ENCODE measurements around the gene RNF208. TPM values are rescaled to one million over a fixed set of nuclear protein-coding genes. Genes with fewer than 3 reads are reported as not detected.
"Not testable (repeated sequence)": the region's sequence is repeated elsewhere in the genome, so short reads cannot be mapped to it uniquely, and the experiment has no call there.

The RNF208 gene
- polyA plus RNA-seq, 1 donor (not counting 4 experiments of a cell fraction or from before 2014, with no cell fraction given): not detected

- Histone ChIP-seq H3K36me3 (ENCODE audit: control insufficient read depth in 2 of 2, extremely low read depth in 1 of 2, insufficient read depth in 2 of 2, low read length in 2 of 2) (peaks cover 11 to 20% of the 10 kb centered on the region in 2 experiments), H3K27ac (ENCODE audit: control insufficient read depth, insufficient read depth, low read length) (no peak overlapping the region), H3K79me2 (ENCODE audit: control insufficient read depth, insufficient read depth, low read length) (peaks cover 31% of the 10 kb centered on the region), H3K27me3 (ENCODE audit: control insufficient read depth, extremely low read depth, insufficient read depth, low read length) (no peaks in the 10 kb centered on the region), H2AFZ (ENCODE audit: control insufficient read depth, low read length) (no peak overlapping the region), H3K9ac (ENCODE audit: control insufficient read depth, extremely low read depth, insufficient read depth, low read length) (peak overlapping the region; percentile 39), H3K9me3 (ENCODE audit: control insufficient read depth, low read depth, low read length) (no peaks in the 10 kb centered on the region), H3K4me1 (ENCODE audit: control insufficient read depth, extremely low read depth, insufficient read depth, low read length) (peaks cover 30% of the 10 kb centered on the region), H3K9me1 (ENCODE audit: control insufficient read depth, extremely low read depth, insufficient read depth, low read length) (peaks cover 3% of the 10 kb centered on the region), H3K4me3 (ENCODE audit: control insufficient read depth in 2 of 3, extremely low read depth in 1 of 3, insufficient read depth in 2 of 3, low read depth in 1 of 3, low read length in 3 of 3) (peak overlapping the region in 2 of 3 experiments; percentile 18 to 26), H3K4me2 (ENCODE audit: control insufficient read depth, extremely low read depth, insufficient read depth, low read depth, low read length) (peak overlapping the region; percentile 84), H4K20me1 (ENCODE audit: control insufficient read depth, extremely low read depth, insufficient read depth, low read length) (peaks cover 28% of the 10 kb centered on the region)
- dilution Hi-C loops (cut with MboI; ENCODE audit: extremely low pct_ligation_motif_present, low sequenced_read_pairs): no loop called here
- no peak for TF ChIP-seq EZH2 (IDR thresholded peaks at IDR 0.05; ENCODE audit: low read length)
- TF ChIP-seq, protein P1, sequence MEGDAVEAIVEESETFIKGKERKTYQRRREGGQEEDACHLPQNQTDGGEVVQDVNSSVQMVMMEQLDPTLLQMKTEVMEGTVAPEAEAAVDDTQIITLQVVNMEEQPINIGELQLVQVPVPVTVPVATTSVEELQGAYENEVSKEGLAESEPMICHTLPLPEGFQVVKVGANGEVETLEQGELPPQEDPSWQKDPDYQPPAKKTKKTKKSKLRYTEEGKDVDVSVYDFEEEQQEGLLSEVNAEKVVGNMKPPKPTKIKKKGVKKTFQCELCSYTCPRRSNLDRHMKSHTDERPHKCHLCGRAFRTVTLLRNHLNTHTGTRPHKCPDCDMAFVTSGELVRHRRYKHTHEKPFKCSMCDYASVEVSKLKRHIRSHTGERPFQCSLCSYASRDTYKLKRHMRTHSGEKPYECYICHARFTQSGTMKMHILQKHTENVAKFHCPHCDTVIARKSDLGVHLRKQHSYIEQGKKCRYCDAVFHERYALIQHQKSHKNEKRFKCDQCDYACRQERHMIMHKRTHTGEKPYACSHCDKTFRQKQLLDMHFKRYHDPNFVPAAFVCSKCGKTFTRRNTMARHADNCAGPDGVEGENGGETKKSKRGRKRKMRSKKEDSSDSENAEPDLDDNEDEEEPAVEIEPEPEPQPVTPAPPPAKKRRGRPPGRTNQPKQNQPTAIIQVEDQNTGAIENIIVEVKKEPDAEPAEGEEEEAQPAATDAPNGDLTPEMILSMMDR (optimal IDR thresholded peaks at IDR 0.05 in 1 of 3, IDR thresholded peaks at IDR 0.05 in 1 of 3, conservative IDR thresholded peaks at IDR 0.05 in 1 of 3; ENCODE audit: extremely low read depth in 1 of 3, insufficient read depth in 2 of 3, low read length in 3 of 3): no peak
- DNase-seq (ENCODE audit: low read depth, low spot score): no peak
- peak; percentile 48 for FAIRE-seq
Observed at GRCh38 chr9:137243626-137244485, 21.8 kb upstream of the RNF208 start.

GRCh38 chr9:137243266-137243625 is 21.2 kb upstream of the RNF208 start:
- not testable (repeated sequence) for H3K27ac ChIP-seq (ENCODE audit: control insufficient read depth, insufficient read depth, low read length)

More at GRCh38 chr9:137243266-137243625, 21.2 kb upstream of the RNF208 start:
- peaks cover 30% of the 10 kb centered on the region for H3K4me1 ChIP-seq (ENCODE audit: control insufficient read depth, extremely low read depth, insufficient read depth, low read length)
- DNase-seq (ENCODE audit: low read depth, low spot score); FAIRE-seq; H3K27me3 ChIP-seq (ENCODE audit: control insufficient read depth, extremely low read depth, insufficient read depth, low read length); H2AFZ ChIP-seq (ENCODE audit: control insufficient read depth, low read length); H3K9me3 ChIP-seq (ENCODE audit: control insufficient read depth, low read depth, low read length); H3K9ac ChIP-seq (ENCODE audit: control insufficient read depth, extremely low read depth, insufficient read depth, low read length); dilution Hi-C loops (cut with MboI; ENCODE audit: extremely low pct_ligation_motif_present, low sequenced_read_pairs); H3K9me1 ChIP-seq (ENCODE audit: control insufficient read depth, extremely low read depth, insufficient read depth, low read length): not testable (repeated sequence)
- H4K20me1 ChIP-seq (ENCODE audit: control insufficient read depth, extremely low read depth, insufficient read depth, low read length): peaks cover 28% of the 10 kb centered on the region
- H3K4me2 ChIP-seq (ENCODE audit: control insufficient read depth, extremely low read depth, insufficient read depth, low read depth, low read length): peak overlapping the region; percentile 84
- peak overlapping the region in 2 of 3 experiments; percentile 2 to 43 for H3K4me3 ChIP-seq (ENCODE audit: control insufficient read depth in 2 of 3, extremely low read depth in 1 of 3, insufficient read depth in 2 of 3, low read depth in 1 of 3, low read length in 3 of 3)
- H3K79me2 ChIP-seq (ENCODE audit: control insufficient read depth, insufficient read depth, low read length): peaks cover 33% of the 10 kb centered on the region
- peaks cover 11 to 25% of the 10 kb centered on the region in 2 experiments for H3K36me3 ChIP-seq (ENCODE audit: control insufficient read depth in 2 of 2, extremely low read depth in 1 of 2, insufficient read depth in 2 of 2, low read length in 2 of 2)
